ENCODE data around the gene FAM107B.

Gene FAM107B

GRCh38 chr10:14470920-14471319 is 303.8 kb downstream of the FAM107B start:
- no peak overlapping the region for H3K4me3 ChIP-seq (ENCODE audit: low read depth, low read length)
- no peak for TF ChIP-seq CTCF (IDR thresholded peaks at IDR 0.05; ENCODE audit: low read depth, low read length)

- H3K4me3 ChIP-seq (ENCODE audit: low read depth, low read length) = no peak overlapping the region
- TF ChIP-seq CTCF (IDR thresholded peaks at IDR 0.05; ENCODE audit: low read depth, low read length) = no peak
Measured at GRCh38 chr10:14468726-14469125, 306.0 kb downstream of the FAM107B start.

All from WI38 (cell line).